Measurements from ENCODE around the gene TBC1D14. TPM values are rescaled to one million over a fixed set of nuclear protein-coding genes. Genes with fewer than 3 reads are reported as not detected.

Gene TBC1D14
- total and polyA plus RNA-seq, 9 of the 15 experiments (the other 6 are each of a cell fraction or from before 2014, with no cell fraction given): 2.1 to 59.6 (median 44.8) TPM

DNA sequence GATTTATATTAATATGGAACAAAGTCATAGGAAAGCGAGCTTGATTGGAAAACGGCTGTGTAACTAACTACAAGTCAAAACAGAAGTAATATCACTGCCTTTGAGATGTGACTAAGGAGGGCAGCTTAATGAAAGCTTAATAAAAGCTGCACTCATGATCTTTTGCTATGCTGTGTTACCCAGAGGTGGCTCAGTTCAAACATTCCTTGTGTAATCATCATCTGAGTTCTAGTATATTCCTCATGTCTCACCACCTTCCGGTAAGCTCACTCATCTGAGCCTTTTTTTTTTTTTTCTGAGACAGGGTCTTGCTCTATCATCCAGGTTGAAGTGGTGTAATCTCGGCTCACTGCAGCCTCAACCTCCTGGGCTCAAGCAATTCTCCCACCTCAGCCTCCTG is 153.2 kb downstream of the TBC1D14 start (continued):
- TF ChIP-seq HDGF (IDR thresholded peaks at IDR 0.05): no peak
- TF ChIP-seq MAFG (tag; conservative IDR thresholded peaks at IDR 0.05): no peak

DNA sequence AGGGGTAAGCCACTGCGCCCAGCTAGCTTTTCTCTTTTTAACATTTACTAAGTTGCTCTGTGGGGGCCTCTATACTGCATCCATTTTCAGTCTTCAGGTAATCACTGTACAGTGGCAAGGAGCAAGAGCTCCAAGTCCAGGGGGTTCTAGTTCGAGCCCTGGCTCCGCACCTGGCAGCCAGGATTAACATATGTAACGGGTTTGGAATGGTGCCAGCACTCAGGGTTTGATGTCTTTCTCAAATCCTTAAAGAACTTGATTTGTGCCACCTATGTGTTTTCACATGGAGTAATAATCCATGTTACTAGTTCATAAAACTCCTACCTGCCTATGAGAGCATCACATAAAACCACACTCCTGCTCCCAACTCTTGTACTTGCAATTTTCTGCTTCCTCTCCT is 153.7 kb downstream of the TBC1D14 start:
- in situ Hi-C loops (cut with MboI): no loop called here
- no peaks in the 10 kb centered on the region for H3K9me3 ChIP-seq (replicated peaks; ENCODE audit: control insufficient read depth, insufficient read depth, low read depth, low read length)
- H2AFZ ChIP-seq (ENCODE audit: low read depth, low read length): no peak overlapping the region
- ChIA-PET CTCF (ENCODE audit: low intra/inter-chr PET ratio) (no interaction called here), POLR2A (interaction anchor here (0.6 kb wide), 1 partner anchor 20 kb away, joined by 3 read pairs; the partner anchor contains the start of gene TADA2B)
- H3K4me1 ChIP-seq (replicated peaks in 1 of 2; ENCODE audit: control insufficient read depth in 2 of 2, insufficient read depth in 2 of 2, low read length in 2 of 2): peaks cover 11 to 24% of the 10 kb centered on the region in 2 experiments; a peak in 4 of 5 replicates
- H3K27ac ChIP-seq (ENCODE audit: extremely low read depth, low read depth, low read length): no peak overlapping the region
- no peaks in the 10 kb centered on the region for H3K9me1 ChIP-seq (ENCODE audit: control insufficient read depth, insufficient read depth, low read length)
- intact Hi-C loops (cut with micrococcal nuclease): no loop called here
- no peak for TF ChIP-seq BCL6 (CRISPR knock-in tag; IDR thresholded peaks at IDR 0.05)
- peak; percentile 64 for TF ChIP-seq NFIC (IDR thresholded peaks at IDR 0.05)
- no peak overlapping the region for H3K4me2 ChIP-seq (ENCODE audit: insufficient read depth, low read length)
- H3K4me3 ChIP-seq: no peak overlapping the region
- H3K79me2 ChIP-seq (ENCODE audit: control insufficient read depth, insufficient read depth, low read length): peaks cover 49% of the 10 kb centered on the region
- FAIRE-seq (no peak), DNase-seq (ENCODE audit: extremely low read depth in 1 of 4, low spot score in 3 of 4) (no peak), ATAC-seq (no peak)
- no TSS peak for BruUV-seq (replicated peaks)
- peaks cover 79% of the 10 kb centered on the region for H3K36me3 ChIP-seq (ENCODE audit: control insufficient read depth, insufficient read depth, low read length)
- H3K9ac ChIP-seq (ENCODE audit: insufficient read depth in 1 of 2, low read depth in 2 of 2, low read length in 2 of 2): no peak overlapping the region
- no peaks in the 10 kb centered on the region for H3K27me3 ChIP-seq (ENCODE audit: control insufficient read depth in 2 of 2, insufficient read depth in 2 of 2, low read length in 2 of 2)
- peaks cover 8% of the 10 kb centered on the region; the same call in 1 of the 2 replicates for H4K20me1 ChIP-seq (replicated peaks; ENCODE audit: control insufficient read depth, insufficient read depth, low read length)
- whole genome bisulfite sequencing (ENCODE audit: insufficient coverage, low coverage, missing lambda C conversion rate): 93% methylated on average over 4 of the region's 4 CpGs

DNA sequence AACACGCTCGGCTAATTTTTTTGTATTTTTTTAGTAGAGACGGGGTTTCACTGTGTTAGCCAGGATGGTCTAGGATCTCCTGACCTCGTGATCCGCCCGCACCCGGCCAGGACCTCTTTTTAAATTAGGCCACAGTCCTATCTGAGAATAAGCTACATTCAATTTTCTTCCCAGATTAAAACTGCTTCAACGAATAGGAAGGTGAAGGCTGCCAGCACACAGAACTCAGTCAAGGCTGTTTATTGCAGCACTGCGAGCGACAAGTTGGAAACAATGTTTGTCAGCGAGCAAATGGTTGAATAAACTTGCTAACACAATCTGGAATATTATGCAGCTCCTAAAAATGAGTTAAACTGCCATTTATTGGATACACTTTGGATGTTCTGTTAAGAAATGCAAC is 156.4 kb downstream of the TBC1D14 start:
- intact Hi-C loops (cut with micrococcal nuclease) (loop anchor here (5.0 kb wide), 1 partner anchor 174 kb away; no protein-coding TSS in a partner anchor), in situ Hi-C loops (cut with MboI) (no loop called here)
- no TSS peak for BruUV-seq (replicated peaks)
- no peak for FAIRE-seq
- WGBS (ENCODE audit: insufficient coverage, low coverage, missing lambda C conversion rate): 91% methylated on average over 11 of the region's 11 CpGs
- H3K9me3 ChIP-seq (replicated peaks; ENCODE audit: control insufficient read depth, insufficient read depth, low read depth, low read length): no peaks in the 10 kb centered on the region
- peaks cover 13 to 37% of the 10 kb centered on the region in 2 experiments; a peak in 4 of 5 replicates for H3K4me1 ChIP-seq (replicated peaks in 1 of 2; ENCODE audit: control insufficient read depth in 2 of 2, insufficient read depth in 2 of 2, low read length in 2 of 2)
- peak overlapping the region; percentile 58; the same call in 1 of the 2 replicates for H3K4me3 ChIP-seq
- POLR2A ChIA-PET: interaction anchor here (0.8 to 3.8 kb wide), 3 partner anchors 10 to 353 kb away, joined by 3 to 24 read pairs (median 13); no protein-coding TSS in a partner anchor
- H2AFZ ChIP-seq (ENCODE audit: low read depth, low read length): no peak overlapping the region
- TF ChIP-seq MECOM (CRISPR knock-in tag; IDR thresholded peaks at IDR 0.05): no peak
- no peak for TF ChIP-seq NBN (IDR thresholded peaks at IDR 0.05; ENCODE audit: low read depth)
- no peak for TF ChIP-seq NR4A1 (CRISPR knock-in tag; IDR thresholded peaks at IDR 0.05)
- TF ChIP-seq NR4A1 (tag; IDR thresholded peaks at IDR 0.05): no peak
- no peak for TF ChIP-seq SMARCC2 (IDR thresholded peaks at IDR 0.05; ENCODE audit: low read depth)
- no peak for TF ChIP-seq MXI1 (IDR thresholded peaks at IDR 0.05; ENCODE audit: low read depth, low read length)
- no peak for TF ChIP-seq KAT7 (CRISPR knock-in tag; IDR thresholded peaks at IDR 0.05; ENCODE audit: borderline replicate concordance)
- H3K79me2 ChIP-seq (ENCODE audit: control insufficient read depth, insufficient read depth, low read length): peaks cover 50% of the 10 kb centered on the region
- CTCF ChIA-PET (ENCODE audit: low intra/inter-chr PET ratio): no interaction called here
- no peaks in the 10 kb centered on the region for H3K9me1 ChIP-seq (ENCODE audit: control insufficient read depth, insufficient read depth, low read length)
- H3K9ac ChIP-seq (ENCODE audit: insufficient read depth in 1 of 2, low read depth in 2 of 2, low read length in 2 of 2): peak overlapping the region; percentile 6 to 85; a peak in 2 of 4 replicates
- H3K27ac ChIP-seq (ENCODE audit: extremely low read depth, low read depth, low read length): no peak overlapping the region
- H3K27me3 ChIP-seq (ENCODE audit: control insufficient read depth in 2 of 2, insufficient read depth in 2 of 2, low read length in 2 of 2): no peaks in the 10 kb centered on the region
- no peak for ATAC-seq
- DNase-seq (ENCODE audit: extremely low read depth in 1 of 4, low spot score in 3 of 4): no peak
- H3K4me2 ChIP-seq (ENCODE audit: insufficient read depth, low read length): no peak overlapping the region; the same call in 1 of the 2 replicates
- H4K20me1 ChIP-seq (replicated peaks; ENCODE audit: control insufficient read depth, insufficient read depth, low read length): peaks cover 3% of the 10 kb centered on the region; the same call in 1 of the 2 replicates
- H3K36me3 ChIP-seq (ENCODE audit: control insufficient read depth, insufficient read depth, low read length): peaks cover 53% of the 10 kb centered on the region

Data from K562 (cell line).